Progenitor cell of endocrine pancreas (in vitro differentiated cells): ENCODE measurements around the gene ADAMTS5. TPM values are rescaled to one million over a fixed set of nuclear protein-coding genes. Genes with fewer than 3 reads are reported as not detected.

Experiments
- DNase-seq: peaks from one replicate; pipeline ENCODE4 v3.0.0; 2021; ENCODE audit warnings: low spot score; ENCODE audit not compliant: unreplicated experiment
- H3K27ac Mint-ChIP-seq: 2 replicates; pipeline ENCODE4 v1.8.0; 2021; ENCODE audit warnings: mild to moderate bottlenecking, moderate library complexity, mixed read lengths
- H3K27me3 Mint-ChIP-seq: 2 replicates; pipeline ENCODE4 v1.8.0; 2021; ENCODE audit warnings: mixed read lengths
- H3K36me3 Mint-ChIP-seq: 2 replicates; pipeline ENCODE4 v1.8.0; 2022; ENCODE audit warnings: mixed read lengths; ENCODE audit not compliant: insufficient read depth
- H3K4me1 Mint-ChIP-seq: 2 replicates; pipeline ENCODE4 v1.8.0; 2021; ENCODE audit warnings: low read depth, mixed read lengths
- H3K4me3 Mint-ChIP-seq: 2 replicates; pipeline ENCODE4 v1.8.0; 2021; ENCODE audit warnings: low read depth, mild to moderate bottlenecking, moderate library complexity, mixed read lengths
- H3K9me3 Mint-ChIP-seq: 2 replicates; pipeline ENCODE4 v1.8.0; 2021; ENCODE audit warnings: low read depth, mixed read lengths
- CTCF ChIP-seq: fragments of 200-600 bp; sonication (generic); IDR thresholded peaks from one replicate; pipeline ENCODE4 v1.5.0; 2021; ENCODE audit warnings: antibody characterized with exemption, mild to moderate bottlenecking; ENCODE audit not compliant: unreplicated experiment
- total RNA-seq: library from RNA; stranded (reverse); gene quantifications from 2 replicates; pipeline ENCODE4 v1.2.1, GENCODE V29; 2021

Gene ADAMTS5
- total RNA-seq, 1 donor from 2014 or later = 3.2 TPM

- Mint-ChIP-seq H3K36me3 (no peaks in the 10 kb centered on the region), H3K4me3 (no peak overlapping the region), H3K9me3 (no peaks in the 10 kb centered on the region), H3K4me1 (no peaks in the 10 kb centered on the region), H3K27me3 (no peaks in the 10 kb centered on the region), H3K27ac (no peak overlapping the region)
- DNase-seq = no peak
- no peak for TF ChIP-seq CTCF
Observed at GRCh38 chr21:26925636-26926035, 41.3 kb downstream of the ADAMTS5 start.

- TF ChIP-seq CTCF = no peak
- H3K4me3 Mint-ChIP-seq = no peak overlapping the region
- no peaks in the 10 kb centered on the region for H3K9me3 Mint-ChIP-seq
- no peaks in the 10 kb centered on the region for H3K27me3 Mint-ChIP-seq
- no peak overlapping the region for H3K27ac Mint-ChIP-seq
- no peak for DNase-seq
- no peaks in the 10 kb centered on the region for H3K4me1 Mint-ChIP-seq
- no peaks in the 10 kb centered on the region for H3K36me3 Mint-ChIP-seq
Observed at GRCh38 chr21:26925122-26925521, 41.8 kb downstream of the ADAMTS5 start.

GRCh38 chr21:26923986-26924385 is 42.9 kb downstream of the ADAMTS5 start:
- Mint-ChIP-seq H3K36me3 (no peaks in the 10 kb centered on the region), H3K4me1 (no peaks in the 10 kb centered on the region), H3K4me3 (no peak overlapping the region), H3K27ac (no peak overlapping the region), H3K9me3 (no peaks in the 10 kb centered on the region), H3K27me3 (no peaks in the 10 kb centered on the region)
- no peak for TF ChIP-seq CTCF
- no peak for DNase-seq

- H3K9me3 Mint-ChIP-seq = no peaks in the 10 kb centered on the region
- DNase-seq = no peak
- H3K36me3 Mint-ChIP-seq = no peaks in the 10 kb centered on the region
- H3K4me3 Mint-ChIP-seq = no peak overlapping the region
- peaks cover 4% of the 10 kb centered on the region for H3K4me1 Mint-ChIP-seq
- no peaks in the 10 kb centered on the region for H3K27me3 Mint-ChIP-seq
- TF ChIP-seq CTCF = no peak
- H3K27ac Mint-ChIP-seq = no peak overlapping the region
Observed at GRCh38 chr21:26920055-26920454, 46.8 kb downstream of the ADAMTS5 start.

- Mint-ChIP-seq H3K36me3 (no peaks in the 10 kb centered on the region), H3K27ac (no peak overlapping the region), H3K27me3 (no peaks in the 10 kb centered on the region), H3K9me3 (peaks cover 8% of the 10 kb centered on the region), H3K4me3 (no peak overlapping the region), H3K4me1 (peaks cover 4% of the 10 kb centered on the region)
- no peak for TF ChIP-seq CTCF
- DNase-seq = no peak
Observed at GRCh38 chr21:26918323-26919079, 48.4 kb downstream of the ADAMTS5 start.
